Liver (tissue), 9 donors: ENCODE measurements around the gene C5. TPM values are rescaled to one million over a fixed set of nuclear protein-coding genes. Genes with fewer than 3 reads are reported as not detected.

Experiments
- DNase-seq: peaks from one replicate; pipeline ENCODE4 v3.0.0-alpha.2; 2017; ENCODE audit warnings: low spot score
- H3K27ac ChIP-seq, 2 donors: one replicate each; pipeline ENCODE4 v1.7.0; 2013; ENCODE audit warnings: inconsistent platforms in 2 of 2, low read length in 2 of 2, control low read depth in 1 of 2, low read depth in 1 of 2, mild to moderate bottlenecking in 1 of 2
- H3K27me3 ChIP-seq, 4 donors: one replicate each; pipeline versions ENCODE4 v1.6.1 to v1.7.0; 2013; ENCODE audit warnings: low read length in 3 of 4, inconsistent platforms in 1 of 4, mild to moderate bottlenecking in 1 of 4, moderate library complexity in 1 of 4; ENCODE audit not compliant: control insufficient read depth in 4 of 4, insufficient read depth in 4 of 4
- H3K36me3 ChIP-seq, 4 donors: one replicate each; pipeline versions ENCODE4 v1.6.1 to v1.7.0; 2013; ENCODE audit warnings: low read length in 3 of 4, mild to moderate bottlenecking in 3 of 4, low read depth in 1 of 4, moderate library complexity in 1 of 4; ENCODE audit not compliant: control insufficient read depth in 4 of 4, insufficient read depth in 3 of 4
- H3K4me1 ChIP-seq, 4 donors: one replicate each; pipeline versions ENCODE4 v1.6.1 to v1.7.0; 2013; ENCODE audit warnings: low read length in 3 of 4, mild to moderate bottlenecking in 3 of 4, moderate library complexity in 1 of 4; ENCODE audit not compliant: control insufficient read depth in 4 of 4, insufficient read depth in 4 of 4
- H3K4me3 ChIP-seq, 3 donors: one replicate each; pipeline versions ENCODE4 v1.6.1 to v1.7.0; 2013; ENCODE audit warnings: low read length in 3 of 3, control low read depth in 1 of 3, low read depth in 1 of 3, mild to moderate bottlenecking in 1 of 3
- H3K9ac ChIP-seq, 2 donors: one replicate each; pipeline ENCODE4 v1.7.0; 2013; ENCODE audit warnings: low read length in 2 of 2, mild to moderate bottlenecking in 2 of 2, moderate library complexity in 2 of 2, control low read depth in 1 of 2, low read depth in 1 of 2
- H3K9me3 ChIP-seq, 4 donors: one replicate each; pipeline versions ENCODE4 v1.6.1 to v1.7.0; 2013; ENCODE audit warnings: low read length in 3 of 4; ENCODE audit not compliant: control insufficient read depth in 4 of 4
- ATF3 ChIP-seq: IDR thresholded peaks from 2 replicates; pipeline ENCODE4 v1.6.1; 2016; ENCODE audit warnings: antibody characterized with exemption
- EGR1 ChIP-seq, 2 donors: IDR thresholded peaks; 2 replicates each; pipeline ENCODE4 v1.6.1; 2016 to 2018; ENCODE audit warnings: antibody characterized with exemption in 2 of 2, low read depth in 2 of 2
- FOXA1 ChIP-seq: IDR thresholded peaks from 2 replicates; pipeline ENCODE4 v1.6.1; 2016; ENCODE audit warnings: antibody characterized with exemption
- FOXA2 ChIP-seq: IDR thresholded peaks from 2 replicates; pipeline ENCODE4 v1.6.1; 2016; ENCODE audit warnings: antibody characterized with exemption
- HNF4A ChIP-seq, 2 donors: conservative IDR thresholded peaks; 2 replicates each; pipeline ENCODE4 v1.6.1; 2016; ENCODE audit warnings: antibody characterized with exemption in 2 of 2, mild to moderate bottlenecking in 2 of 2
- JUND ChIP-seq, 2 donors: IDR thresholded peaks; 2 replicates each; pipeline ENCODE4 v1.6.1; 2016; ENCODE audit warnings: antibody characterized with exemption in 2 of 2
- MAX ChIP-seq: IDR thresholded peaks from 2 replicates; pipeline ENCODE4 v1.6.1; 2016; ENCODE audit warnings: antibody characterized with exemption
- NR2F2 ChIP-seq: IDR thresholded peaks from 2 replicates; pipeline ENCODE4 v1.6.1; 2016; ENCODE audit warnings: antibody characterized with exemption
- RAD21 ChIP-seq, 2 donors: IDR thresholded peaks; 2 replicates each; pipeline ENCODE4 v1.6.1; 2016; ENCODE audit warnings: antibody characterized with exemption in 2 of 2, mild to moderate bottlenecking in 2 of 2
- REST ChIP-seq: IDR thresholded peaks from 2 replicates; pipeline ENCODE4 v1.6.1; 2016; ENCODE audit warnings: antibody characterized with exemption, mild to moderate bottlenecking
- TAF1 ChIP-seq: conservative IDR thresholded peaks from 2 replicates; pipeline ENCODE4 v1.6.1; 2016; ENCODE audit warnings: antibody characterized with exemption, mild to moderate bottlenecking
- YY1 ChIP-seq: IDR thresholded peaks from 2 replicates; pipeline ENCODE4 v1.6.1; 2016; ENCODE audit warnings: antibody characterized with exemption, mild to moderate bottlenecking
- WGBS: extraction: QIAGEN DNeasy Blood & Tissue Kit; methylation state at CpG from one replicate; pipeline ENCODE4 v1.1.7; 2013; 5-methylcytosine and 5-hydroxymethylcytosine counted together
- polyA plus RNA-seq, 2 donors: library from polyadenylated mRNA; stranded (reverse) in 1 of 2; unstranded in 1 of 2; fragments of 200-250 nt in 1 of 2; fragments of >200 nt in 1 of 2; fragmentation: Nextera tagmentation in 1 of 2; extraction: Ambion mirVana in 1 of 2; gene quantifications; one replicate each; pipeline versions ENCODE4 v1.2.1 to v1.2.3, GENCODE V29; 2013 to 2015
- total RNA-seq, 2 donors: library from RNA; depleted of rRNA; stranded (reverse); fragments of >200 nt; gene quantifications; one replicate each; pipeline ENCODE4 v1.2.3, GENCODE V29; 2014
- donor health status: healthy.
- donor health status: healthy.
- donor health status: healthy.
- donor health status: healthy.
- donor health status: healthy.

The C5 gene
- total and polyA plus RNA-seq, 4 donors: 127 to 485 (median 361) TPM

- WGBS: 87% methylated on average over 11 of the region's 11 CpGs
- H3K27me3 ChIP-seq: no peaks in the 10 kb centered on the region
- no peaks in the 10 kb centered on the region for H3K9me3 ChIP-seq
- H3K9ac ChIP-seq: peak overlapping the region in 1 of 2 donors; percentile 39
- peaks cover 0 to 10% (median 6%) of the 10 kb centered on the region in 4 donors for H3K4me1 ChIP-seq
- peak overlapping the region in 1 of 2 donors; percentile 61 for H3K27ac ChIP-seq
- H3K36me3 ChIP-seq: no peaks in the 10 kb centered on the region
- no peak for DNase-seq
- TF ChIP-seq HNF4A (conservative IDR thresholded peaks at IDR 0.05): no peak
- no peak for TF ChIP-seq TAF1
- TF ChIP-seq MAX: no peak
- TF ChIP-seq FOXA2: no peak
- no peak overlapping the region for H3K4me3 ChIP-seq
These were observed 125.2 kb downstream of the C5 start for GRCh38 chr9:120924698-120925534.

GRCh38 chr9:120923620-120924328, 126.3 kb downstream of the C5 start:
- no peak for DNase-seq
- peaks cover 0 to 6% (median 3%) of the 10 kb centered on the region in 4 donors for H3K4me1 ChIP-seq
- no peaks in the 10 kb centered on the region for H3K9me3 ChIP-seq
- H3K9ac ChIP-seq: no peak overlapping the region
- WGBS: 90% methylated on average over 11 of the region's 11 CpGs
- no peaks in the 10 kb centered on the region for H3K36me3 ChIP-seq
- H3K27ac ChIP-seq: no peak overlapping the region
- no peaks in the 10 kb centered on the region for H3K27me3 ChIP-seq
- H3K4me3 ChIP-seq: no peak overlapping the region
- no peak for TF ChIP-seq MAX
- no peak for TF ChIP-seq YY1
- TF ChIP-seq ATF3: no peak
- TF ChIP-seq TAF1: no peak
- TF ChIP-seq HNF4A (conservative IDR thresholded peaks at IDR 0.05): no peak
- no peak for TF ChIP-seq JUND (IDR thresholded peaks at IDR 0.05)
- no peak for TF ChIP-seq EGR1 (IDR thresholded peaks at IDR 0.05; ENCODE audit: low read depth in 2 of 2)
- no peak for TF ChIP-seq NR2F2
- TF ChIP-seq REST: no peak
- no peak for TF ChIP-seq FOXA2
- no peak for TF ChIP-seq FOXA1
- TF ChIP-seq RAD21 (IDR thresholded peaks at IDR 0.05): no peak
